Mucosa of stomach (tissue), 1 donor: Measurements from ENCODE around the gene TMEM151A.
"Not testable (repeated sequence)": the region's sequence is repeated elsewhere in the genome, so short reads cannot be mapped to it uniquely, and the experiment has no call there.

Experiments
- H3K27me3 ChIP-seq: one replicate; pipeline ENCODE4 v1.7.0; 2013; ENCODE audit warnings: mild to moderate bottlenecking, low read length; ENCODE audit not compliant: control insufficient read depth, insufficient read depth
- H3K36me3 ChIP-seq: one replicate; pipeline ENCODE4 v1.7.0; 2013; ENCODE audit warnings: low read length; ENCODE audit not compliant: control insufficient read depth, insufficient read depth
- H3K4me1 ChIP-seq: one replicate; pipeline ENCODE4 v1.7.0; 2013; ENCODE audit warnings: mild to moderate bottlenecking, low read length; ENCODE audit not compliant: control insufficient read depth, insufficient read depth
- H3K4me3 ChIP-seq: one replicate; pipeline ENCODE4 v1.7.0; 2013; ENCODE audit warnings: low read length
- H3K9ac ChIP-seq: one replicate; pipeline ENCODE4 v1.7.0; 2013; ENCODE audit warnings: mild to moderate bottlenecking, low read length, moderate library complexity
- H3K9me3 ChIP-seq: one replicate; pipeline ENCODE4 v1.7.0; 2013; ENCODE audit warnings: mild to moderate bottlenecking, low read length, moderate library complexity; ENCODE audit not compliant: control insufficient read depth
- donor health status: Pancreatic carcinoma.

Gene TMEM151A

GRCh38 chr11:66291706-66292542 is at the start of gene TMEM151A:
Gene TMEM151A, plus strand, starts transcription at chr11:66291894. Its CDS starts 120 bp downstream, at chr11:66292014.
- peak within 1 kb of the TSS; percentile 26 for H3K9ac ChIP-seq
- H3K36me3 ChIP-seq = no peaks in the 10 kb centered on the region
- H3K4me3 ChIP-seq = no peak within 1 kb of the TSS
- H3K27me3 ChIP-seq = peaks cover 13% of the 10 kb centered on the region
- H3K9me3 ChIP-seq = no peaks in the 10 kb centered on the region
- H3K4me1 ChIP-seq = peaks cover 40% of the 10 kb centered on the region

GRCh38 chr11:66242095-66242765 is 49.5 kb upstream of the TMEM151A start:
- H3K36me3 ChIP-seq = peaks cover 7% of the 10 kb centered on the region
- H3K9me3 ChIP-seq = no peaks in the 10 kb centered on the region
- no peak overlapping the region for H3K9ac ChIP-seq
- H3K4me1 ChIP-seq = no peaks in the 10 kb centered on the region
- H3K27me3 ChIP-seq = no peaks in the 10 kb centered on the region
- H3K4me3 ChIP-seq = no peak overlapping the region

- Histone ChIP-seq H3K4me3 (no peak overlapping the region), H3K4me1 (no peaks in the 10 kb centered on the region), H3K9ac (no peak overlapping the region), H3K27me3 (no peaks in the 10 kb centered on the region), H3K36me3 (peaks cover 7% of the 10 kb centered on the region), H3K9me3 (no peaks in the 10 kb centered on the region)
Observed at GRCh38 chr11:66243782-66244535, 47.7 kb upstream of the TMEM151A start.

- Histone ChIP-seq H3K4me1 (no peaks in the 10 kb centered on the region), H3K27me3 (no peaks in the 10 kb centered on the region), H3K9me3 (no peaks in the 10 kb centered on the region), H3K4me3 (no peak overlapping the region), H3K9ac (no peak overlapping the region), H3K36me3 (peaks cover 5% of the 10 kb centered on the region)
Observed at GRCh38 chr11:66247295-66247694, 44.4 kb upstream of the TMEM151A start.

GRCh38 chr11:66247801-66248200 is 43.9 kb upstream of the TMEM151A start:
- Histone ChIP-seq H3K36me3 (no peaks in the 10 kb centered on the region), H3K9ac (no peak overlapping the region), H3K4me1 (no peaks in the 10 kb centered on the region), H3K4me3 (no peak overlapping the region), H3K27me3 (no peaks in the 10 kb centered on the region), H3K9me3 (no peaks in the 10 kb centered on the region)

- no peak overlapping the region for H3K4me3 ChIP-seq
- no peaks in the 10 kb centered on the region for H3K4me1 ChIP-seq
- no peaks in the 10 kb centered on the region for H3K36me3 ChIP-seq
- no peaks in the 10 kb centered on the region for H3K27me3 ChIP-seq
- no peak overlapping the region for H3K9ac ChIP-seq
- H3K9me3 ChIP-seq = no peaks in the 10 kb centered on the region
Observed at GRCh38 chr11:66248903-66249302, 42.8 kb upstream of the TMEM151A start.

- Histone ChIP-seq H3K9ac (no peak overlapping the region), H3K4me3 (no peak overlapping the region), H3K36me3 (no peaks in the 10 kb centered on the region), H3K4me1 (no peaks in the 10 kb centered on the region), H3K9me3 (no peaks in the 10 kb centered on the region), H3K27me3 (peaks cover 3% of the 10 kb centered on the region)
Observed at GRCh38 chr11:66251809-66252208, 39.9 kb upstream of the TMEM151A start.

GRCh38 chr11:66253081-66253480 is 38.6 kb upstream of the TMEM151A start:
- H3K9me3 ChIP-seq, H3K36me3 ChIP-seq, H3K4me3 ChIP-seq, H3K27me3 ChIP-seq, H3K4me1 ChIP-seq, H3K9ac ChIP-seq: not testable (repeated sequence)

GRCh38 chr11:66258473-66258893 is 33.2 kb upstream of the TMEM151A start:
- Histone ChIP-seq H3K36me3 (no peaks in the 10 kb centered on the region), H3K9ac (peak overlapping the region; percentile 55), H3K9me3 (no peaks in the 10 kb centered on the region), H3K4me3 (peak overlapping the region; percentile 69), H3K27me3 (peaks cover 6% of the 10 kb centered on the region), H3K4me1 (peaks cover 5% of the 10 kb centered on the region)

GRCh38 chr11:66259225-66259624 is 32.5 kb upstream of the TMEM151A start:
- no peak overlapping the region for H3K4me3 ChIP-seq
- peaks cover 6% of the 10 kb centered on the region for H3K27me3 ChIP-seq
- H3K36me3 ChIP-seq = no peaks in the 10 kb centered on the region
- no peaks in the 10 kb centered on the region for H3K9me3 ChIP-seq
- H3K4me1 ChIP-seq = peaks cover 5% of the 10 kb centered on the region
- H3K9ac ChIP-seq = no peak overlapping the region

- no peak overlapping the region for H3K4me3 ChIP-seq
- H3K4me1 ChIP-seq = peaks cover 5% of the 10 kb centered on the region
- no peak overlapping the region for H3K9ac ChIP-seq
- no peaks in the 10 kb centered on the region for H3K9me3 ChIP-seq
- H3K36me3 ChIP-seq = no peaks in the 10 kb centered on the region
- peaks cover 6% of the 10 kb centered on the region for H3K27me3 ChIP-seq
Observed at GRCh38 chr11:66259956-66260355, 31.7 kb upstream of the TMEM151A start.

- Histone ChIP-seq H3K27me3 (peaks cover 5% of the 10 kb centered on the region), H3K9ac (no peak overlapping the region), H3K36me3 (no peaks in the 10 kb centered on the region), H3K4me1 (peaks cover 10% of the 10 kb centered on the region), H3K9me3 (no peaks in the 10 kb centered on the region), H3K4me3 (no peak overlapping the region)
Observed at GRCh38 chr11:66261578-66261977, 30.1 kb upstream of the TMEM151A start.
